DOHH2 (cell line): Measurements from ENCODE around the gene IZUMO1.

Source experiments
- H3F3A ChIP-seq: fragments of 200-600 bp; sonication (generic), shearing (Covaris generic); 2 replicates; pipeline ENCODE4 v1.6.0; 2016; ENCODE audit warnings: antibody characterized with exemption, mild to moderate bottlenecking; ENCODE audit not compliant: control insufficient read depth, insufficient read depth
- H3K27ac ChIP-seq: fragments of 200-600 bp; sonication (generic); 2 replicates; pipeline ENCODE4 v1.5.1; 2014; ENCODE audit warnings: low read depth, mild to moderate bottlenecking, low read length, moderate library complexity
- H3K27me3 ChIP-seq: fragments of 200-600 bp; sonication (generic); 2 replicates; pipeline ENCODE4 v1.6.1; 2014; ENCODE audit warnings: mild to moderate bottlenecking, low read length, mixed read lengths; ENCODE audit not compliant: control insufficient read depth
- H3K36me3 ChIP-seq: fragments of 200-600 bp; sonication (generic); 2 replicates; pipeline ENCODE4 v1.6.1; 2014; ENCODE audit warnings: mild to moderate bottlenecking, low read length, moderate library complexity, mixed read lengths; ENCODE audit not compliant: control insufficient read depth
- H3K4me1 ChIP-seq: fragments of 200-600 bp; sonication (generic); 2 replicates; pipeline ENCODE4 v1.6.1; 2014; ENCODE audit warnings: mild to moderate bottlenecking, low read length, mixed read lengths; ENCODE audit not compliant: control insufficient read depth
- H3K4me2 ChIP-seq: fragments of 200-600 bp; sonication (generic); 2 replicates; pipeline ENCODE4 v1.6.0; 2014; ENCODE audit warnings: mild to moderate bottlenecking, low read length, moderate library complexity
- H3K4me3 ChIP-seq: fragments of 200-600 bp; sonication (generic); 2 replicates; pipeline ENCODE4 v1.5.1; 2014; ENCODE audit warnings: mild to moderate bottlenecking, low read length, mixed read lengths
- H3K79me2 ChIP-seq: fragments of 200-600 bp; sonication (generic); 2 replicates; pipeline ENCODE4 v1.6.1; 2014; ENCODE audit warnings: mild to moderate bottlenecking, low read length, mixed read lengths; ENCODE audit not compliant: control insufficient read depth
- H3K9me2 ChIP-seq: fragments of 200-600 bp; sonication (generic); replicated peaks from 2 replicates; pipeline ENCODE4 v1.6.1; 2014; ENCODE audit warnings: mild to moderate bottlenecking, low read length, mixed read lengths; ENCODE audit not compliant: control insufficient read depth
- H3K9me3 ChIP-seq: fragments of 200-600 bp; sonication (generic); 2 replicates; pipeline ENCODE4 v1.6.1; 2014; ENCODE audit warnings: antibody characterized with exemption, low read length, mixed read lengths; ENCODE audit not compliant: control insufficient read depth, insufficient read depth
- H4K20me1 ChIP-seq: fragments of 200-600 bp; sonication (generic); 2 replicates; pipeline ENCODE4 v1.6.0; 2014; ENCODE audit warnings: low read depth, mild to moderate bottlenecking, antibody characterized with exemption, low read length, moderate library complexity; ENCODE audit not compliant: control insufficient read depth, insufficient read depth
- EZH2phosphoT487 ChIP-seq: fragments of 200-600 bp; sonication (generic); IDR thresholded peaks from 2 replicates; pipeline ENCODE4 v1.6.1; 2017; ENCODE audit warnings: borderline replicate concordance, mild to moderate bottlenecking, antibody characterized with exemption, low read length, moderate library complexity, mixed read lengths
- TF ChIP-seq, protein P1 (sequence below): fragments of 200-600 bp; sonication (generic); IDR thresholded peaks from one replicate; pipeline ENCODE4 v1.5.1; 2014; ENCODE audit warnings: antibody characterized with exemption, mild to moderate bottlenecking, low read depth, low read length; ENCODE audit not compliant: poor library complexity, severe bottlenecking

IZUMO1 gene

DNA sequence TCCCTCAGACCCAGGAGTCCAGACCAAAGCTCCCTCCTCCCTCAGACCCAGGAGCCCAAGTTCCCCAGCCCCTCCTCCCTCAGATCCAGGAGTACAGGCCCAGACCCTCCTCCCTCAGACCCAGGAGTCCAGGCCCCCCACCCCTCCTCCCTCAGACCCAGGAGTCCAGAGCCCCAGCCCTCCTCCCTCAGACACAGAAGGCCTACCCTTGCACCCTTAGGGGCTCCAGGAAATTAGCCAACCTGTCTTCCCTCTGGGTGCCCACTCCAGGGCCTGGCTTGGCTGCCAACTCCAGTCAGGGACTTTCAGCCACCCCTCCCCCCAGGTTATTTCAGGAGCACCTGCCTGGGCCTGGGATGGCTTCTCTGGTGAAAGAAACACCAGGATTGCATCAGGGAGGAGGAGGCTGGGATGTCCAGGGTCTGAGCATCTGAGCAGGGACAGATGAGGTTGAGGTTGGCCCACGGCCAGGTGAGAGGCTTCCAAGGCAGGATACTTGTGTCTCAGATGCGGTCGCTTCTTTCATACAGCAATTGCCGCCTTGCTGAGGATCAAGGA, 8.5 kb upstream of the IZUMO1 start, which contains the start of gene FGF21:
Gene FGF21 (plus strand): TSS at position 441 of the 558 bp plus-strand sequence. CDS start 713 bp downstream, outside the sequence.
- H3K4me2 ChIP-seq: no peak within 1 kb of the TSS
- H3K9me2 ChIP-seq: no peaks in the 10 kb centered on the region
- H3K27ac ChIP-seq: no peak within 1 kb of the TSS

DNA sequence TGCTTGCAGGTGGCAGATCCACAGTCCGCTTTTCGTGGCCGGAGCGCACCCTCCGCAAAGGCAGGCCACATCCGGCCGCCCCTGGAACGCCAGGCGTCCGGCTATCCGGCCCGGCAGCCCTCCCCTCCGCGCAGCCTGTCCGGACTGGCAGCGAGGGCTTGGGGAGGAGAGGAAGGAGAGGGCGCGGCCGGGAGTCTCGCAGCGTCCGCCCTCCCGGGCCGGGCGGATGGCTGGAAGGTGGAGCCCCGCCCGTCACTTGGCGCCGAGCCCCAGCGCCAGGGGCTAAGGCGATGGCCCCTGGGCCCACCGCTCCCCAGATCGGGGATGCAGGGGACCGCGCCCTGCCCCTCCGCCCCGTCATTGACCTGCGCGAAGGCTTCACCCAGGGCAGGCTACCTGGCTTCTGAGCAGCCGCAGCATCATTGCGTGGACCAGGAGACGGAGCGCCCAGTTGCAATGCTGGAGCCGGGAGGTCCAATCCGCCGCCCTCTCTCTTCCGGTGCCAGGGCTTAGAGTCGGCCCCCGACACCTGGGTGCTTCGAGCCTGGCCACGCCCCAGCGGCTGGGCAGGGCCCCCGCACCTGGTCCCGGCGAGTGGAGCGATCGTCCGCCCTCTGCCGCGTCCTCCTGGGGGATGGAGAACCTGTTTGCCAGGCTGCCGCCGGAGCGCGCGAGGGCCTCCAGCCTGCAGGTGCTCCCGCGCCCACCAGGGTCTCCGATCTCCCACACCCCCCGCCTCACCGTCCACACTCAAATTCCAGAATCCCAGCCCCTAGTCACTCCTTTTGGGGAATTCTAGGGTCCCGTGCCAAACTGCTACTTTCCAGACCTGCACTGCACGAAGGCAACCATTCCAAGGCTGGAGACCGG, 6.0 kb upstream of the IZUMO1 start, which contains the start of gene FUT1:
Gene FUT1 (minus strand): TSS at position 146 of the 870 bp plus-strand sequence. CDS start 1,360 bp downstream, outside the sequence.
- Histone ChIP-seq H3K27ac (no peak within 1 kb of the TSS), H3K79me2 (no peaks in the 10 kb centered on the region), H3K9me3 (no peaks in the 10 kb centered on the region), H4K20me1 (no peaks in the 10 kb centered on the region), H3K4me2 (peak within 1 kb of the TSS; percentile 89), H3K9me2 (no peaks in the 10 kb centered on the region), H3K4me3 (peak within 1 kb of the TSS; percentile 77), H3K27me3 (peaks cover 13% of the 10 kb centered on the region), H3F3A (0 out of 2 replicates have a peak, but pooled peaks cover 2% of the 10 kb centered on the region), H3K36me3 (no peaks in the 10 kb centered on the region), H3K4me1 (peaks cover 21% of the 10 kb centered on the region)
- TF ChIP-seq, protein P1, sequence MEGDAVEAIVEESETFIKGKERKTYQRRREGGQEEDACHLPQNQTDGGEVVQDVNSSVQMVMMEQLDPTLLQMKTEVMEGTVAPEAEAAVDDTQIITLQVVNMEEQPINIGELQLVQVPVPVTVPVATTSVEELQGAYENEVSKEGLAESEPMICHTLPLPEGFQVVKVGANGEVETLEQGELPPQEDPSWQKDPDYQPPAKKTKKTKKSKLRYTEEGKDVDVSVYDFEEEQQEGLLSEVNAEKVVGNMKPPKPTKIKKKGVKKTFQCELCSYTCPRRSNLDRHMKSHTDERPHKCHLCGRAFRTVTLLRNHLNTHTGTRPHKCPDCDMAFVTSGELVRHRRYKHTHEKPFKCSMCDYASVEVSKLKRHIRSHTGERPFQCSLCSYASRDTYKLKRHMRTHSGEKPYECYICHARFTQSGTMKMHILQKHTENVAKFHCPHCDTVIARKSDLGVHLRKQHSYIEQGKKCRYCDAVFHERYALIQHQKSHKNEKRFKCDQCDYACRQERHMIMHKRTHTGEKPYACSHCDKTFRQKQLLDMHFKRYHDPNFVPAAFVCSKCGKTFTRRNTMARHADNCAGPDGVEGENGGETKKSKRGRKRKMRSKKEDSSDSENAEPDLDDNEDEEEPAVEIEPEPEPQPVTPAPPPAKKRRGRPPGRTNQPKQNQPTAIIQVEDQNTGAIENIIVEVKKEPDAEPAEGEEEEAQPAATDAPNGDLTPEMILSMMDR: no peak
- TF ChIP-seq EZH2phosphoT487: no peak

More for the DNA sequence above, 8.5 kb upstream of the IZUMO1 start, which contains the start of gene FGF21:
- H3K36me3 ChIP-seq: no peaks in the 10 kb centered on the region
- no peaks in the 10 kb centered on the region for H4K20me1 ChIP-seq
- H3K4me3 ChIP-seq: no peak within 1 kb of the TSS
- no peaks in the 10 kb centered on the region for H3K79me2 ChIP-seq
- H3F3A ChIP-seq: 0 out of 2 replicates have a peak, but pooled peaks cover 2% of the 10 kb centered on the region
- peaks cover 13% of the 10 kb centered on the region for H3K27me3 ChIP-seq
- H3K4me1 ChIP-seq: peaks cover 21% of the 10 kb centered on the region
- TF ChIP-seq EZH2phosphoT487: no peak
- TF ChIP-seq, protein P1: no peak
- H3K9me3 ChIP-seq: no peaks in the 10 kb centered on the region

DNA sequence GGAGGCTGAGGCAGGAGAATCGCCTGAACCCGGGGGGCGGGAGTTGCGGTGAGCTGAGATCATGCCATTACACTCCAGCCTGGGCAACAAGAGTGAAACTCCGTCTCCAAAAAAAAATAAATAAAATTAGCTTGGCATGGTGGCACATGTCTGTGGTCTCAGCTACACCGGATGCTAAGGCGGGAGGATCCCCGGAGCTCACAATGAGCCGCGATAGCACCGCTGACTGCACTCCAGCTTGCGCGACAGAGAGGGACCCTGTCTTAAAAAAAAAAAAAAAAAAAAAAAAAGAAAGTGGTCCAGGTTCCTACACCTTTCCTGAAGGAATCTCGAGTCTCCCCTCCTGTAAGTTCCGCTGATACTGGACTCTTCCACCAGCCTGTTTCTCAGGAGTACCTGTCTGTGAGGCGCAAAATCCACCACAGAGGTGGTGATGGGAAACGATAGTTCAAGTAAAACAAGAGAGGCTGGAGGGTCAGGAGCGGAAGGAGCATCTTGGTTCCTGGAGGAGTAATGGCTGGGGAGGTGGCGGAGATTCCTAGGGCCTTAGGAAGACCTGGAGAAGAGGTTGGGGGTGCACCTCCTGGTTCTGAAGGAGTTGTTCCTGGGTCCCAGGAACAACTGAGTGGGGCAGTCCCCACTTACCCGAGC, 5.3 kb upstream of the IZUMO1 start:
- Histone ChIP-seq H3K79me2 (no peaks in the 10 kb centered on the region), H3K27ac (no peak overlapping the region), H3K27me3 (peaks cover 13% of the 10 kb centered on the region), H3K36me3 (no peaks in the 10 kb centered on the region), H3K4me1 (peaks cover 22% of the 10 kb centered on the region), H3F3A (0 out of 2 replicates have a peak, but pooled peaks cover 2% of the 10 kb centered on the region), H3K9me3 (no peaks in the 10 kb centered on the region), H3K4me3 (peak overlapping the region; percentile 77), H3K9me2 (no peaks in the 10 kb centered on the region), H4K20me1 (no peaks in the 10 kb centered on the region), H3K4me2 (peak overlapping the region; percentile 89)
- no peak for TF ChIP-seq EZH2phosphoT487
- TF ChIP-seq, protein P1: no peak
